H54 (cell line): ENCODE measurements around the gene MAPK11.

Experiments used
- DNase-seq: peaks from one replicate; pipeline ENCODE4 v3.0.0; 2011; ENCODE audit warnings: low spot score, mixed read lengths; ENCODE audit not compliant: insufficient read length
- FAIRE-seq: peaks from 3 replicates; lab custom pipeline; 2011; peaks lifted over from hg19 to GRCh38; lab: Jason Lieb, UNC
- POLR2A ChIP-seq: IDR thresholded peaks from 2 replicates; pipeline ENCODE4 v1.6.1; 2011; ENCODE audit warnings: low read depth, mild to moderate bottlenecking, low read length

MAPK11 gene

GRCh38 chr22:50216055-50216683, 54.0 kb downstream of the MAPK11 start:
- no peak for TF ChIP-seq POLR2A
- no peak for FAIRE-seq
- no peak for DNase-seq

- no peak for TF ChIP-seq POLR2A
- FAIRE-seq (no peak), DNase-seq (no peak)
Measured at GRCh38 chr22:50215297-50216054, 54.7 kb downstream of the MAPK11 start.
